Activated naive CD8-positive, alpha-beta T cell treated with anti-CD3 and anti-CD28 coated beads, Interleukin-2, amount 10 ng/mL, durations not matched to agents 7 days and 5 days (primary cell): Measurements from ENCODE around the gene CNGB1. TPM values are rescaled to one million over a fixed set of nuclear protein-coding genes. Genes with fewer than 3 reads are reported as not detected.
A peak's percentile ranks its signal among the peaks of the same experiment; 100 is the strongest.
"Not testable (repeated sequence)": the region's sequence is repeated elsewhere in the genome, so short reads cannot be mapped to it uniquely, and the experiment has no call there.

ENCODE experiments used
- ATAC-seq: fragments of 150-1000 bp; cut with Tn5 transposase; one replicate; pipeline ENCODE4 v1.10.0; 2021; ENCODE audit warnings: low read depth, moderate library complexity
- POLR2A ChIA-PET: fragments of 350-600 bp; sonication (Branson Sonifier 250); formaldehyde crosslinking; loops from one replicate; lab custom pipeline; 2021; ENCODE audit warnings: antibody characterized with exemption; lab: Charles Lee
- DNase-seq: peaks from one replicate; pipeline ENCODE4 v3.0.0; 2021
- H3K27ac Mint-ChIP-seq: one replicate; pipeline ENCODE4 v1.8.0; 2022; ENCODE audit warnings: mild to moderate bottlenecking, mixed read lengths
- H3K27me3 Mint-ChIP-seq: one replicate; pipeline ENCODE4 v1.8.0; 2022; ENCODE audit warnings: mild to moderate bottlenecking, moderate library complexity, mixed read lengths
- H3K36me3 Mint-ChIP-seq: one replicate; pipeline ENCODE4 v1.8.0; 2021; ENCODE audit warnings: mild to moderate bottlenecking, mixed read lengths
- H3K4me1 Mint-ChIP-seq: one replicate; pipeline ENCODE4 v1.8.0; 2021; ENCODE audit warnings: mixed read lengths
- H3K4me3 Mint-ChIP-seq: one replicate; pipeline ENCODE4 v1.8.0; 2022; ENCODE audit warnings: mild to moderate bottlenecking, moderate library complexity, mixed read lengths
- H3K9me3 Mint-ChIP-seq: one replicate; pipeline ENCODE4 v1.8.0; 2021; ENCODE audit warnings: mixed read lengths
- total RNA-seq, 2 experiments: library from RNA; stranded (reverse); gene quantifications; one replicate each; pipeline ENCODE4 v1.2.3, GENCODE V29; 2021

Gene CNGB1
- total RNA-seq, 2 experiments from 2014 or later, result not detected

- no peak overlapping the region for H3K27ac Mint-ChIP-seq
- ATAC-seq (no peak), DNase-seq (no peak)
- POLR2A ChIA-PET, result no interaction called here
- no peaks in the 10 kb centered on the region for H3K9me3 Mint-ChIP-seq
- no peaks in the 10 kb centered on the region for H3K36me3 Mint-ChIP-seq
- H3K4me3 Mint-ChIP-seq, result no peak overlapping the region
- H3K27me3 Mint-ChIP-seq, result peaks cover 8% of the 10 kb centered on the region
- H3K4me1 Mint-ChIP-seq, result no peaks in the 10 kb centered on the region
These were observed 52.5 kb downstream of the CNGB1 start for GRCh38 chr16:57918444-57918843.

- H3K4me3 Mint-ChIP-seq, DNase-seq, POLR2A ChIA-PET, H3K27ac Mint-ChIP-seq, ATAC-seq, H3K4me1 Mint-ChIP-seq, H3K36me3 Mint-ChIP-seq, H3K27me3 Mint-ChIP-seq, H3K9me3 Mint-ChIP-seq: not testable (repeated sequence)
These were observed 53.0 kb downstream of the CNGB1 start for GRCh38 chr16:57917929-57918328.

GRCh38 chr16:57917489-57917888 is 53.4 kb downstream of the CNGB1 start:
- H3K4me1 Mint-ChIP-seq, DNase-seq, ATAC-seq, H3K4me3 Mint-ChIP-seq, H3K9me3 Mint-ChIP-seq, H3K36me3 Mint-ChIP-seq, POLR2A ChIA-PET, H3K27me3 Mint-ChIP-seq, H3K27ac Mint-ChIP-seq: not testable (repeated sequence)

- no peaks in the 10 kb centered on the region for H3K9me3 Mint-ChIP-seq
- no peaks in the 10 kb centered on the region for H3K36me3 Mint-ChIP-seq
- POLR2A ChIA-PET, result no interaction called here
- H3K27ac Mint-ChIP-seq, result no peak overlapping the region
- DNase-seq (no peak), ATAC-seq (no peak)
- H3K27me3 Mint-ChIP-seq, result peaks cover 6% of the 10 kb centered on the region
- H3K4me3 Mint-ChIP-seq, result no peak overlapping the region
- H3K4me1 Mint-ChIP-seq, result no peaks in the 10 kb centered on the region
These were observed 54.0 kb downstream of the CNGB1 start for GRCh38 chr16:57916735-57917438.

- POLR2A ChIA-PET, result no interaction called here
- peaks cover 5% of the 10 kb centered on the region for H3K27me3 Mint-ChIP-seq
- no peaks in the 10 kb centered on the region for H3K9me3 Mint-ChIP-seq
- ATAC-seq (no peak), DNase-seq (no peak)
- no peaks in the 10 kb centered on the region for H3K4me1 Mint-ChIP-seq
- H3K4me3 Mint-ChIP-seq, result no peak overlapping the region
- no peaks in the 10 kb centered on the region for H3K36me3 Mint-ChIP-seq
- H3K27ac Mint-ChIP-seq, result no peak overlapping the region
These were observed 55.0 kb downstream of the CNGB1 start for GRCh38 chr16:57915811-57916488.

- Mint-ChIP-seq H3K36me3 (no peaks in the 10 kb centered on the region), H3K9me3 (no peaks in the 10 kb centered on the region), H3K4me1 (no peaks in the 10 kb centered on the region), H3K4me3 (no peak overlapping the region), H3K27ac (no peak overlapping the region), H3K27me3 (peaks cover 4% of the 10 kb centered on the region)
- POLR2A ChIA-PET, result no interaction called here
- no peak for DNase-seq
- ATAC-seq, result no peak
These were observed 55.7 kb downstream of the CNGB1 start for GRCh38 chr16:57915267-57915666.

GRCh38 chr16:57914244-57915173 is 56.4 kb downstream of the CNGB1 start:
- H3K27me3 Mint-ChIP-seq, result peaks cover 4% of the 10 kb centered on the region
- H3K27ac Mint-ChIP-seq, result no peak overlapping the region
- H3K36me3 Mint-ChIP-seq, result no peaks in the 10 kb centered on the region
- no peaks in the 10 kb centered on the region for H3K9me3 Mint-ChIP-seq
- no peak for ATAC-seq
- no peak for DNase-seq
- no peaks in the 10 kb centered on the region for H3K4me1 Mint-ChIP-seq
- POLR2A ChIA-PET, result no interaction called here
- no peak overlapping the region for H3K4me3 Mint-ChIP-seq

- DNase-seq (no peak), ATAC-seq (no peak)
- Mint-ChIP-seq H3K36me3 (no peaks in the 10 kb centered on the region), H3K4me3 (no peak overlapping the region), H3K27me3 (peaks cover 4% of the 10 kb centered on the region), H3K27ac (no peak overlapping the region), H3K9me3 (no peaks in the 10 kb centered on the region), H3K4me1 (no peaks in the 10 kb centered on the region)
- POLR2A ChIA-PET, result no interaction called here
These were observed 58.2 kb downstream of the CNGB1 start for GRCh38 chr16:57912529-57913260.

GRCh38 chr16:57911743-57912142 is 59.2 kb downstream of the CNGB1 start:
- Mint-ChIP-seq H3K9me3 (no peaks in the 10 kb centered on the region), H3K36me3 (no peaks in the 10 kb centered on the region), H3K27ac (no peak overlapping the region), H3K27me3 (peaks cover 4% of the 10 kb centered on the region), H3K4me3 (no peak overlapping the region), H3K4me1 (no peaks in the 10 kb centered on the region)
- ATAC-seq (no peak), DNase-seq (no peak)
- POLR2A ChIA-PET, result no interaction called here

- POLR2A ChIA-PET, result no interaction called here
- Mint-ChIP-seq H3K36me3 (no peaks in the 10 kb centered on the region), H3K4me3 (no peak overlapping the region), H3K9me3 (no peaks in the 10 kb centered on the region), H3K4me1 (peaks cover 4% of the 10 kb centered on the region), H3K27me3 (peaks cover 3% of the 10 kb centered on the region), H3K27ac (no peak overlapping the region)
- ATAC-seq (no peak), DNase-seq (no peak)
These were observed 60.2 kb downstream of the CNGB1 start for GRCh38 chr16:57910696-57911095.

GRCh38 chr16:57908409-57908987 is 62.4 kb downstream of the CNGB1 start:
- H3K27ac Mint-ChIP-seq, result no peak overlapping the region
- H3K36me3 Mint-ChIP-seq, result no peaks in the 10 kb centered on the region
- peaks cover 4% of the 10 kb centered on the region for H3K4me1 Mint-ChIP-seq
- POLR2A ChIA-PET, result interaction anchor here (3.2 kb wide), 1 partner anchor 92 kb away, joined by 11 read pairs; the partner anchor contains the start of genes USB1 and ZNF319
- no peak for ATAC-seq
- no peak overlapping the region for H3K4me3 Mint-ChIP-seq
- DNase-seq, result no peak
- no peaks in the 10 kb centered on the region for H3K9me3 Mint-ChIP-seq
- H3K27me3 Mint-ChIP-seq, result peaks cover 4% of the 10 kb centered on the region

- Mint-ChIP-seq H3K36me3 (no peaks in the 10 kb centered on the region), H3K27ac (no peak overlapping the region), H3K9me3 (no peaks in the 10 kb centered on the region), H3K27me3 (peaks cover 8% of the 10 kb centered on the region), H3K4me3 (no peak overlapping the region), H3K4me1 (peaks cover 4% of the 10 kb centered on the region)
- DNase-seq (peak; percentile 59), ATAC-seq (peak; percentile 67)
- POLR2A ChIA-PET, result interaction anchor here (3.2 kb wide), 1 partner anchor 94 kb away, joined by 11 read pairs; the partner anchor contains the start of genes USB1 and ZNF319
These were observed 64.3 kb downstream of the CNGB1 start for GRCh38 chr16:57906382-57907316.
